H1 (cell line): ENCODE data around the gene LONP2. TPM values are rescaled to one million over a fixed set of nuclear protein-coding genes. Genes with fewer than 3 reads are reported as not detected.

ENCODE experiments used
- CTCF ChIA-PET: fragments of 300-600 bp; sonication (Branson Sonifier 250); formaldehyde crosslinking; loops from one replicate; lab custom pipeline; 2021; ENCODE audit not compliant: partially characterized antibody; lab: Charles Lee
- POLR2A ChIA-PET: fragments of 300-600 bp; sonication (Branson Sonifier 250); formaldehyde crosslinking; loops from one replicate; lab custom pipeline; 2021; ENCODE audit warnings: inconsistent platforms; ENCODE audit not compliant: partially characterized antibody; lab: Charles Lee
- DNase-seq, 2 experiments: peaks; one replicate each; pipeline versions ENCODE4 v3.0.0 to v3.0.0-alpha.2; 2010 to 2022; ENCODE audit warnings: low spot score in 2 of 2, low read depth in 1 of 2, mixed read lengths in 1 of 2
- FAIRE-seq: peaks from 2 replicates; lab custom pipeline; 2011; peaks lifted over from hg19 to GRCh38; lab: Jason Lieb, UNC
- H2AFZ ChIP-seq: 2 replicates; pipeline ENCODE4 v1.8.1; 2012; ENCODE audit warnings: low read length, inconsistent platforms
- H2AK5ac ChIP-seq: 2 replicates; pipeline ENCODE4 v1.6.1; 2013; ENCODE audit warnings: low read depth, low read length
- H2BK120ac ChIP-seq: replicated peaks from 2 replicates; pipeline ENCODE3; 2013; ENCODE audit warnings: low read depth, low read length, inconsistent platforms
- H2BK12ac ChIP-seq: 2 replicates; pipeline ENCODE4 v1.6.1; 2013; ENCODE audit warnings: low read depth, low read length
- H2BK15ac ChIP-seq: 2 replicates; pipeline ENCODE4 v1.6.1; 2013; ENCODE audit warnings: low read length
- H2BK20ac ChIP-seq: 2 replicates; pipeline ENCODE4 v1.6.1; 2013; ENCODE audit warnings: low read length
- H2BK5ac ChIP-seq: 2 replicates; pipeline ENCODE4 v1.6.1; 2013; ENCODE audit warnings: low read depth, low read length
- H3K14ac ChIP-seq: 2 replicates; pipeline ENCODE4 v1.6.1; 2013; ENCODE audit warnings: inconsistent platforms; ENCODE audit not compliant: insufficient read length
- H3K18ac ChIP-seq: 2 replicates; pipeline ENCODE4 v1.6.1; 2013; ENCODE audit warnings: low read length; ENCODE audit errors: extremely low read depth
- H3K23ac ChIP-seq: 2 replicates; pipeline ENCODE4 v1.6.1; 2013; ENCODE audit warnings: inconsistent platforms; ENCODE audit not compliant: insufficient read length
- H3K23me2 ChIP-seq: 2 replicates; pipeline ENCODE4 v1.6.1; 2013; ENCODE audit warnings: low read depth, low read length
- H3K27ac ChIP-seq: 2 replicates; pipeline ENCODE4 v1.6.1; 2011; ENCODE audit warnings: low read depth, low read length, inconsistent platforms
- H3K27me3 ChIP-seq, 4 experiments: replicated peaks in 1 of 4; 1 replicate in 1 of 4; 2 replicates in 3 of 4; pipeline versions ENCODE4 v1.6.1 to v1.8.1; 2011 to 2013; ENCODE audit warnings: low read length in 3 of 4, mild to moderate bottlenecking in 3 of 4, inconsistent platforms in 2 of 4, mixed read lengths in 2 of 4, moderate library complexity in 1 of 4; ENCODE audit not compliant: control insufficient read depth in 3 of 4, insufficient read depth in 3 of 4; ENCODE audit errors: extremely low read depth in 1 of 4
- H3K36me3 ChIP-seq, 4 experiments: 2 replicates each; pipeline versions ENCODE4 v1.6.1 to v1.8.1; 2011 to 2013; ENCODE audit warnings: mild to moderate bottlenecking in 4 of 4, low read length in 3 of 4, moderate library complexity in 2 of 4, control low read depth in 1 of 4, inconsistent platforms in 1 of 4; ENCODE audit not compliant: insufficient read depth in 4 of 4, control insufficient read depth in 2 of 4
- H3K4ac ChIP-seq: replicated peaks from 2 replicates; pipeline ENCODE3; 2013; ENCODE audit warnings: low read length, low read depth, mixed read lengths, inconsistent platforms; ENCODE audit not compliant: insufficient read length
- H3K4me1 ChIP-seq, 4 experiments: replicated peaks in 1 of 4; 1 replicate in 1 of 4; 2 replicates in 3 of 4; pipeline versions ENCODE4 v1.6.1 to v1.8.1; 2011 to 2013; ENCODE audit warnings: low read length in 3 of 4, inconsistent platforms in 2 of 4, mixed read lengths in 1 of 4; ENCODE audit not compliant: insufficient read depth in 4 of 4, control insufficient read depth in 3 of 4
- H3K4me2 ChIP-seq, 2 experiments: 2 replicates each; pipeline versions ENCODE4 v1.6.1 to v1.8.1; 2011 to 2013; ENCODE audit warnings: low read depth in 2 of 2, low read length in 2 of 2, control low read depth in 1 of 2, inconsistent platforms in 1 of 2, mild to moderate bottlenecking in 1 of 2; ENCODE audit not compliant: insufficient read depth in 1 of 2
- H3K4me3 ChIP-seq, 4 experiments: fragments of 200-600, 300-600 bp in 1 of 4; sonication (generic), shearing (Covaris generic), sonication (Bioruptor Twin) in 1 of 4; 2 replicates each; pipeline versions ENCODE4 v1.5.1 to v1.8.1; 2011 to 2016; ENCODE audit warnings: low read length in 4 of 4, low read depth in 3 of 4, control low read depth in 2 of 4, inconsistent platforms in 2 of 4, mild to moderate bottlenecking in 2 of 4, mixed read lengths in 1 of 4, moderate library complexity in 1 of 4; ENCODE audit not compliant: insufficient read depth in 2 of 4; ENCODE audit errors: extremely low read depth in 1 of 4
- H3K56ac ChIP-seq: replicated peaks from 2 replicates; pipeline ENCODE3; 2013; ENCODE audit warnings: low read depth, mild to moderate bottlenecking, mixed read lengths, low read length, inconsistent platforms; ENCODE audit not compliant: insufficient read length
- H3K79me1 ChIP-seq: 2 replicates; pipeline ENCODE4 v1.6.1; 2013; ENCODE audit warnings: low read depth, low read length, control low read depth
- H3K79me2 ChIP-seq, 2 experiments: 2 replicates each; pipeline versions ENCODE4 v1.6.1 to v1.8.1; 2012 to 2013; ENCODE audit warnings: low read length in 2 of 2, mild to moderate bottlenecking in 2 of 2, inconsistent platforms in 1 of 2; ENCODE audit not compliant: insufficient read depth in 2 of 2, control insufficient read depth in 1 of 2
- H3K9ac ChIP-seq, 4 experiments: replicated peaks in 1 of 4; 1 replicate in 1 of 4; 2 replicates in 3 of 4; pipeline versions ENCODE4 v1.6.1 to v1.8.1; 2011 to 2013; ENCODE audit warnings: low read depth in 3 of 4, low read length in 3 of 4, control low read depth in 2 of 4, mild to moderate bottlenecking in 2 of 4, moderate library complexity in 2 of 4, inconsistent platforms in 1 of 4; ENCODE audit errors: extremely low read depth in 1 of 4
- H3K9me3 ChIP-seq, 2 experiments: 2 replicates each; pipeline versions ENCODE4 v1.6.1 to v1.8.1; 2012 to 2013; ENCODE audit warnings: mild to moderate bottlenecking in 2 of 2, moderate library complexity in 2 of 2, control low read depth in 1 of 2, inconsistent platforms in 1 of 2, low read depth in 1 of 2, low read length in 1 of 2, mixed read lengths in 1 of 2; ENCODE audit not compliant: insufficient read depth in 2 of 2
- H4K20me1 ChIP-seq, 2 experiments: replicated peaks in 1 of 2; 2 replicates each; pipeline versions ENCODE3 to v1.8.1; 2011 to 2013; ENCODE audit warnings: inconsistent platforms in 2 of 2, low read length in 2 of 2, mild to moderate bottlenecking in 1 of 2; ENCODE audit not compliant: insufficient read depth in 2 of 2, control insufficient read depth in 1 of 2
- H4K5ac ChIP-seq: 2 replicates; pipeline ENCODE4 v1.6.1; 2013; ENCODE audit warnings: low read length, low read depth, mixed read lengths, inconsistent platforms; ENCODE audit not compliant: insufficient read length
- H4K8ac ChIP-seq: 2 replicates; pipeline ENCODE4 v1.8.0; 2013; ENCODE audit warnings: mild to moderate bottlenecking, moderate library complexity, low read length, inconsistent platforms; ENCODE audit not compliant: insufficient read depth; ENCODE audit errors: extremely low read depth
- H4K91ac ChIP-seq: replicated peaks from 2 replicates; pipeline ENCODE3; 2013; ENCODE audit warnings: low read length, mixed read lengths, inconsistent platforms; ENCODE audit not compliant: insufficient read length
- BCL11A ChIP-seq, 2 experiments: IDR thresholded peaks; one replicate each; pipeline ENCODE4 v1.6.1; 2011; ENCODE audit warnings: low read depth in 2 of 2, low read length in 2 of 2, mild to moderate bottlenecking in 2 of 2
- CTBP2 ChIP-seq: IDR thresholded peaks from 2 replicates; pipeline ENCODE4 v1.7.0; 2011; ENCODE audit warnings: borderline replicate concordance, mild to moderate bottlenecking, moderate library complexity, mixed read lengths, low read length; ENCODE audit not compliant: insufficient read depth, insufficient read length
- EP300 ChIP-seq, 2 experiments: IDR thresholded peaks; 1 replicate in 1 of 2; 2 replicates in 1 of 2; pipeline ENCODE4 v1.6.1; 2011 to 2012; ENCODE audit warnings: low read depth in 2 of 2, low read length in 2 of 2, mild to moderate bottlenecking in 2 of 2, borderline replicate concordance in 1 of 2, inconsistent platforms in 1 of 2, moderate library complexity in 1 of 2
- MAFK ChIP-seq: IDR thresholded peaks from 2 replicates; pipeline ENCODE4 v1.6.1; 2012; ENCODE audit warnings: low read depth, mild to moderate bottlenecking, improper control_type of control experiment, low read length
- POLR2A ChIP-seq, 2 experiments: IDR thresholded peaks; 1 replicate in 1 of 2; 2 replicates in 1 of 2; pipeline ENCODE4 v1.6.1; 2011; ENCODE audit warnings: low read depth in 2 of 2, low read length in 2 of 2, mild to moderate bottlenecking in 2 of 2; ENCODE audit errors: control extremely low read depth in 1 of 2
- RNF2 ChIP-seq: fragments of 200-900, 300-1000 bp; sonication (generic); IDR thresholded peaks from 2 replicates; pipeline ENCODE4 v1.7.1; 2016; ENCODE audit warnings: borderline replicate concordance, low read depth, mild to moderate bottlenecking, antibody characterized with exemption, low read length; ENCODE audit not compliant: poor library complexity, severe bottlenecking; ENCODE audit errors: missing control alignments
- SP2 ChIP-seq: IDR thresholded peaks from 2 replicates; pipeline ENCODE4 v1.6.1; 2012; ENCODE audit warnings: mild to moderate bottlenecking, low read length, inconsistent platforms
- WGBS, 2 experiments: shearing (Covaris generic) in 1 of 2; methylation state at CpG; one replicate each; pipeline versions ENCODE4 v1.1.6 to v1.1.7; 2013 to 2015; ENCODE audit warnings: low lambda C conversion rate in 2 of 2, mixed read lengths in 2 of 2, inconsistent platforms in 1 of 2, low coverage in 1 of 2, missing lambda C conversion rate in 1 of 2; ENCODE audit not compliant: insufficient replicate concordance in 2 of 2, insufficient coverage in 1 of 2, insufficient read length in 1 of 2; ENCODE audit errors: extremely low coverage in 1 of 2, missing lambda C conversion rate in 1 of 2; 5-methylcytosine and 5-hydroxymethylcytosine counted together
- polyA plus RNA-seq, 7 experiments: library from polyadenylated mRNA; depleted of rRNA in 3 of 7; stranded (reverse) in 5 of 7; unstranded in 2 of 7; fragments of >200 nt in 5 of 7; fragments of 200-250 nt in 2 of 7; gene quantifications; 1 replicate in 5 of 7; 2 replicates in 1 of 7; 4 replicates in 1 of 7; pipeline versions ENCODE4 v1.2.1 to v1.2.3, GENCODE V29; 2011 to 2013; ENCODE audit warnings: missing spikeins in 2 of 7, mixed read lengths in 2 of 7
- total RNA-seq: library from RNA; stranded (reverse); fragmentation: NEBNext Ultra II Directional; extraction: Animal tissue kit (Norgen Biotek cat#: 25700); gene quantifications from 2 replicates; pipeline ENCODE4 v1.2.1, GENCODE V29; 2021
- TF ChIP-seq, protein P1 (sequence below): IDR thresholded peaks from 2 replicates; pipeline ENCODE4 v1.6.1; 2012; ENCODE audit warnings: inconsistent platforms
- TF ChIP-seq, protein P2 (sequence below): IDR thresholded peaks from 2 replicates; pipeline ENCODE4 v1.6.1; 2012; ENCODE audit warnings: low read length, inconsistent platforms

Gene LONP2
- total and polyA plus RNA-seq, 2 of the 8 experiments (the other 6 are each of a cell fraction or from before 2014, with no cell fraction given), result 8.1 to 23.1 TPM

DNA sequence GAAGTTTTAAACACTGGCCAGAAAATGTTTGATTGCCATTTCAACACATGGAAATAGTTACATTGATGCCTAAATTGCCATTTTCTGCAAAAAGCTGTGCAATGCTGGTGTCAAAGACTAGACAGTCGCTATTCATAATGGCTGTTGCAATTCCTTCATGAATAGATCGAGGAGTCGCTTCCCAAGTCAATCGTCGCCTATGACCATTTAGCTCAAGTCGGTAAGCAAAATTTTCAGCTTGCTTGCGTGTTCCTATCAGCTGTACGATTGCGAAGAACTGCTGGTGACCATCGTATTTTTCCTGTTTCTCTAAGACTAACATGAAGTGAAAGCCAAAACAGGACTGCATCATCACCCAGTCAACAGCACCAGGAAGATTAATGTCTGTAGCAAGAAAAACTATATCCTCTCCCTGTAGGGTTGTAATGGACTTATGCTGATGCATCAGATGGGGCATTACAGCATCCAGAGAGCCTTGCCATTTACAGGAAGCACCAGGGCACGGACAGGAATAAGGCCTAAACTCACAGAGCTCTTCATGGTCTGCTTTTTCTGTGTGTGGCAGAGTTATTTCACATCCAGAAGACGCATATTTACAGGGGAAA, 117.5 kb downstream of the LONP2 start:
- no peaks in the 10 kb centered on the region for H3K9me3 ChIP-seq
- no peak overlapping the region for H2BK12ac ChIP-seq
- H2AFZ ChIP-seq, result no peak overlapping the region
- H3K27ac ChIP-seq, result no peak overlapping the region
- H3K27me3 ChIP-seq, result no peaks in the 10 kb centered on the region
- H3K4me3 ChIP-seq, result no peak overlapping the region
- 98% methylated on average over 12 of the region's 12 CpGs; no CpG with 5 or more reads in 1 of the 2 experiments for WGBS, 2 experiments
- H3K36me3 ChIP-seq, result peaks cover 0 to 13% (median 1%) of the 10 kb centered on the region in 4 experiments; a peak in 3 of 8 replicates
- no peak overlapping the region for H2BK120ac ChIP-seq
- peaks cover 15% of the 10 kb centered on the region for H3K79me1 ChIP-seq
- no peak overlapping the region for H2BK5ac ChIP-seq
- CTCF ChIA-PET, result interaction anchor here (0.6 to 2.3 kb wide), 2 partner anchors 8 to 165 kb away, joined by 3 to 12 read pairs; no protein-coding TSS in a partner anchor
- DNase-seq, result no peak
- H3K23ac ChIP-seq, result no peak overlapping the region
- H4K8ac ChIP-seq, result no peak overlapping the region; the same call in 1 of the 2 replicates
- POLR2A ChIA-PET, result interaction anchor here (1.1 to 1.4 kb wide), 3 partner anchors 17 to 23 kb away, joined by 3 to 7 read pairs (median 3); partner anchors contain the start of gene SIAH1
- no peak overlapping the region for H3K18ac ChIP-seq
- no peak overlapping the region for H3K14ac ChIP-seq
- H4K20me1 ChIP-seq, result peaks cover 10 to 25% of the 10 kb centered on the region in 2 experiments
- H4K5ac ChIP-seq, result no peak overlapping the region
- H2AK5ac ChIP-seq, result no peak overlapping the region
- H2BK15ac ChIP-seq, result no peak overlapping the region
- peaks cover 7% of the 10 kb centered on the region for H3K23me2 ChIP-seq
- H3K4me2 ChIP-seq, result no peak overlapping the region
- H3K4me1 ChIP-seq, result peaks cover 2 to 11% (median 6%) of the 10 kb centered on the region in 4 experiments; a peak in 4 of 7 replicates
- no peak overlapping the region for H4K91ac ChIP-seq
- no peak overlapping the region for H3K9ac ChIP-seq
- H2BK20ac ChIP-seq, result no peak overlapping the region
- no peak overlapping the region for H3K56ac ChIP-seq
- FAIRE-seq, result no peak
- H3K79me2 ChIP-seq, result peaks cover 36 to 94% of the 10 kb centered on the region in 2 experiments
- no peak overlapping the region for H3K4ac ChIP-seq
- TF ChIP-seq RNF2 (no peak), EP300 (IDR thresholded peaks at IDR 0.05; ENCODE audit: borderline replicate concordance in 1 of 2, low read depth in 2 of 2, low read length in 2 of 2) (no peak), POLR2A (IDR thresholded peaks at IDR 0.05; ENCODE audit: control extremely low read depth in 1 of 2, low read depth in 2 of 2, low read length in 2 of 2) (no peak), MAFK (no peak), CTBP2 (no peak), SP2 (no peak), BCL11A (IDR thresholded peaks at IDR 0.05; ENCODE audit: low read depth in 2 of 2, low read length in 2 of 2) (no peak)
- TF ChIP-seq, protein P1, sequence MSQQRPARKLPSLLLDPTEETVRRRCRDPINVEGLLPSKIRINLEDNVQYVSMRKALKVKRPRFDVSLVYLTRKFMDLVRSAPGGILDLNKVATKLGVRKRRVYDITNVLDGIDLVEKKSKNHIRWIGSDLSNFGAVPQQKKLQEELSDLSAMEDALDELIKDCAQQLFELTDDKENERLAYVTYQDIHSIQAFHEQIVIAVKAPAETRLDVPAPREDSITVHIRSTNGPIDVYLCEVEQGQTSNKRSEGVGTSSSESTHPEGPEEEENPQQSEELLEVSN, result no peak
- TF ChIP-seq, protein P2, sequence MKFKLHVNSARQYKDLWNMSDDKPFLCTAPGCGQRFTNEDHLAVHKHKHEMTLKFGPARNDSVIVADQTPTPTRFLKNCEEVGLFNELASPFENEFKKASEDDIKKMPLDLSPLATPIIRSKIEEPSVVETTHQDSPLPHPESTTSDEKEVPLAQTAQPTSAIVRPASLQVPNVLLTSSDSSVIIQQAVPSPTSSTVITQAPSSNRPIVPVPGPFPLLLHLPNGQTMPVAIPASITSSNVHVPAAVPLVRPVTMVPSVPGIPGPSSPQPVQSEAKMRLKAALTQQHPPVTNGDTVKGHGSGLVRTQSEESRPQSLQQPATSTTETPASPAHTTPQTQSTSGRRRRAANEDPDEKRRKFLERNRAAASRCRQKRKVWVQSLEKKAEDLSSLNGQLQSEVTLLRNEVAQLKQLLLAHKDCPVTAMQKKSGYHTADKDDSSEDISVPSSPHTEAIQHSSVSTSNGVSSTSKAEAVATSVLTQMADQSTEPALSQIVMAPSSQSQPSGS, result no peak
